Ovary (tissue), 9 donors: ENCODE results near the gene DENND1A. TPM values are rescaled to one million over a fixed set of nuclear protein-coding genes. Genes with fewer than 3 reads are reported as not detected.
"Not testable (repeated sequence)": the region's sequence is repeated elsewhere in the genome, so short reads cannot be mapped to it uniquely, and the experiment has no call there.

Source experiments
- DNase-seq, 5 donors: peaks; one replicate each; pipeline ENCODE4 v3.0.0-alpha.2; 2019 to 2020
- H3K27ac ChIP-seq, 2 donors: fragments of 200-600 bp; one replicate each; pipeline versions ENCODE4 v1.5.1 to v1.8.0; 2019 to 2022
- H3K27me3 ChIP-seq: fragments of 200-600 bp; one replicate; pipeline ENCODE4 v1.8.0; 2022
- H3K36me3 ChIP-seq: fragments of 200-600 bp; sonication (generic); one replicate; pipeline ENCODE4 v1.5.1; 2019
- H3K4me1 ChIP-seq: one replicate; pipeline ENCODE4 v1.8.1; 2013; ENCODE audit warnings: mild to moderate bottlenecking, moderate library complexity; ENCODE audit not compliant: insufficient read depth
- H3K4me3 ChIP-seq: fragments of 200-600 bp; sonication (generic); one replicate; pipeline ENCODE4 v1.5.1; 2017
- H3K9me3 ChIP-seq, 2 donors: fragments of 200-600 bp in 1 of 2; sonication (generic) in 1 of 2; one replicate each; pipeline versions ENCODE4 v1.5.1 to v1.8.1; 2013 to 2019; ENCODE audit warnings: mild to moderate bottlenecking in 1 of 2, moderate library complexity in 1 of 2
- CTCF ChIP-seq, 3 donors: fragments of 450-650 bp in 2 of 3; fragments of 200-600 bp in 1 of 3; IDR thresholded peaks; one replicate each; pipeline versions ENCODE4 v1.5.1 to v1.8.0; 2016 to 2022; ENCODE audit warnings: antibody characterized with exemption in 3 of 3, mild to moderate bottlenecking in 1 of 3
- EP300 ChIP-seq: sonication (generic); formaldehyde crosslinking; IDR thresholded peaks from one replicate; pipeline ENCODE4 v1.6.1; 2017; ENCODE audit warnings: antibody characterized with exemption
- POLR2A ChIP-seq: fragments of 450-650 bp; IDR thresholded peaks from one replicate; pipeline ENCODE4 v1.6.1; 2017; ENCODE audit warnings: antibody characterized with exemption, mild to moderate bottlenecking, moderate library complexity
- WGBS, 3 donors: extraction: QIAGEN DNeasy Blood & Tissue Kit in 1 of 3; methylation state at CpG; one replicate each; pipeline versions ENCODE4 v1.1.5 to v1.1.7; 2013 to 2017; 5-methylcytosine and 5-hydroxymethylcytosine counted together
- intact Hi-C, 4 donors: fragments of 100-400 bp; cut with DNase I; formaldehyde crosslinking; loops; one replicate each; pipeline versions ENCODE4 v1.11.0 to v1.15.1; 2022 to 2023
- polyA plus RNA-seq, 2 donors: library from polyadenylated mRNA; stranded (reverse); fragments of 200-250 nt in 1 of 2; fragments of 350-450 nt in 1 of 2; fragmentation: Illumina TruSeq in 1 of 2; extraction: RNeasy Lipid Tissue Mini Kit (QIAGEN cat#74804) in 1 of 2; gene quantifications; one replicate each; pipeline ENCODE4 v1.2.3, GENCODE V29; 2013 to 2014
- total RNA-seq, 7 donors: library from RNA; depleted of rRNA in 2 of 7; stranded (reverse); fragments of >200 nt in 2 of 7; fragmentation: NEBNext Ultra II Directional in 3 of 7; extraction: Animal tissue kit (Norgen Biotek cat#: 25700) in 3 of 7; gene quantifications; one replicate each; pipeline versions ENCODE4 v1.1.0 to v1.2.4, GENCODE V29; 2016 to 2023
- donor health status: DM: no; HTN: no; CAD: no; lungs with moderate emphysema.
- donor health status: DM: no; HTN: no; CAD: no.
- donor health status: Bipolar disorder and iron deficiency.
- donor health status: DM: yes; HTN: yes; CAD: no.
- donor health status: DM: no; HTN: no; CAD: no.
- donor health status: DM: yes; HTN: yes; CAD: no.

The DENND1A gene
- total and polyA plus RNA-seq, 9 donors: 10.4 to 24.5 (median 17.1) TPM

- TF ChIP-seq CTCF (IDR thresholded peaks at IDR 0.05) (no peak), EP300 (no peak), POLR2A (no peak)
- intact Hi-C loops: no loop called here
- H3K27ac ChIP-seq: no peak overlapping the region
Measured at GRCh38 chr9:123893831-123894460, 36.0 kb downstream of the DENND1A start.

GRCh38 chr9:123893115-123893514, 36.8 kb downstream of the DENND1A start:
- no peak for TF ChIP-seq EP300
- TF ChIP-seq POLR2A: no peak
- TF ChIP-seq CTCF (IDR thresholded peaks at IDR 0.05): no peak
- DNase-seq: no peak
- intact Hi-C loops: no loop called here
- Histone ChIP-seq H3K9me3 (no peaks in the 10 kb centered on the region), H3K36me3 (no peaks in the 10 kb centered on the region), H3K4me1 (no peaks in the 10 kb centered on the region), H3K27me3 (no peaks in the 10 kb centered on the region), H3K4me3 (no peak overlapping the region), H3K27ac (no peak overlapping the region)
- 90 to 94% (median 92%) methylated on average over 3 of the region's 3 CpGs for WGBS, 3 donors

More at GRCh38 chr9:123893831-123894460, 36.0 kb downstream of the DENND1A start:
- Histone ChIP-seq H3K36me3 (no peaks in the 10 kb centered on the region), H3K9me3 (no peaks in the 10 kb centered on the region), H3K4me3 (no peak overlapping the region), H3K27me3 (no peaks in the 10 kb centered on the region), H3K4me1 (no peaks in the 10 kb centered on the region)
- DNase-seq: no peak
- WGBS, 3 donors: 47 to 50% (median 50%) methylated on average over 4 of the region's 4 CpGs

GRCh38 chr9:123887837-123888236, 42.1 kb downstream of the DENND1A start:
- H3K4me3 ChIP-seq: no peak overlapping the region
- no peaks in the 10 kb centered on the region for H3K36me3 ChIP-seq
- no peaks in the 10 kb centered on the region for H3K4me1 ChIP-seq
- no peak for TF ChIP-seq POLR2A
- TF ChIP-seq EP300: no peak
- TF ChIP-seq CTCF (IDR thresholded peaks at IDR 0.05): no peak
- WGBS, 3 donors: 98 to 100% (median 100%) methylated on average over 1 of the region's 1 CpG
- no peaks in the 10 kb centered on the region for H3K9me3 ChIP-seq
- DNase-seq: no peak
- H3K27me3 ChIP-seq: no peaks in the 10 kb centered on the region
- H3K27ac ChIP-seq: no peak overlapping the region
- intact Hi-C loops: no loop called here

- H3K4me1 ChIP-seq, H3K4me3 ChIP-seq, H3K27me3 ChIP-seq, H3K36me3 ChIP-seq, DNase-seq, intact Hi-C loops, H3K9me3 ChIP-seq, H3K27ac ChIP-seq: not testable (repeated sequence)
- WGBS, 3 donors: 85 to 97% (median 96%) methylated on average over 6 of the region's 6 CpGs
Measured at GRCh38 chr9:123885834-123886233, 44.1 kb downstream of the DENND1A start.

- TF ChIP-seq POLR2A (no peak), EP300 (no peak), CTCF (IDR thresholded peaks at IDR 0.05) (no peak)
- Histone ChIP-seq H3K4me3 (no peak overlapping the region), H3K4me1 (no peaks in the 10 kb centered on the region), H3K36me3 (no peaks in the 10 kb centered on the region), H3K27me3 (no peaks in the 10 kb centered on the region), H3K9me3 (no peaks in the 10 kb centered on the region), H3K27ac (no peak overlapping the region)
- DNase-seq: no peak
- whole genome bisulfite sequencing, 3 donors: 63 to 86% (median 73%) methylated on average over 1 of the region's 1 CpG
- intact Hi-C loops: no loop called here
Measured at GRCh38 chr9:123883634-123884033, 46.3 kb downstream of the DENND1A start.
